Fibroblast of the aortic adventitia (primary cell): ENCODE measurements around the gene ATP7B. TPM values are rescaled to one million over a fixed set of nuclear protein-coding genes. Genes with fewer than 3 reads are reported as not detected.

ENCODE experiments used
- DNase-seq: peaks from one replicate; pipeline ENCODE4 v3.0.0-alpha.2; 2010; ENCODE audit warnings: low read depth
- H3K4me3 ChIP-seq: 2 replicates; pipeline ENCODE4 v1.5.1; 2011; ENCODE audit warnings: low read depth, mild to moderate bottlenecking, control low read depth, low read length, moderate library complexity
- total RNA-seq: library from RNA; depleted of rRNA; stranded (reverse); fragments of >200 nt; gene quantifications from 2 replicates; pipeline ENCODE4 v1.2.3, GENCODE V29; 2012; ENCODE audit warnings: low replicate concordance
- TF ChIP-seq, protein P1 (sequence below): IDR thresholded peaks from 2 replicates; pipeline ENCODE4 v1.5.1; 2011; ENCODE audit warnings: mild to moderate bottlenecking, low read length, control low read depth, inconsistent platforms; ENCODE audit not compliant: insufficient read depth

The ATP7B gene
- total RNA-seq, 1 donor = 1.5 TPM

- TF ChIP-seq, protein P1, sequence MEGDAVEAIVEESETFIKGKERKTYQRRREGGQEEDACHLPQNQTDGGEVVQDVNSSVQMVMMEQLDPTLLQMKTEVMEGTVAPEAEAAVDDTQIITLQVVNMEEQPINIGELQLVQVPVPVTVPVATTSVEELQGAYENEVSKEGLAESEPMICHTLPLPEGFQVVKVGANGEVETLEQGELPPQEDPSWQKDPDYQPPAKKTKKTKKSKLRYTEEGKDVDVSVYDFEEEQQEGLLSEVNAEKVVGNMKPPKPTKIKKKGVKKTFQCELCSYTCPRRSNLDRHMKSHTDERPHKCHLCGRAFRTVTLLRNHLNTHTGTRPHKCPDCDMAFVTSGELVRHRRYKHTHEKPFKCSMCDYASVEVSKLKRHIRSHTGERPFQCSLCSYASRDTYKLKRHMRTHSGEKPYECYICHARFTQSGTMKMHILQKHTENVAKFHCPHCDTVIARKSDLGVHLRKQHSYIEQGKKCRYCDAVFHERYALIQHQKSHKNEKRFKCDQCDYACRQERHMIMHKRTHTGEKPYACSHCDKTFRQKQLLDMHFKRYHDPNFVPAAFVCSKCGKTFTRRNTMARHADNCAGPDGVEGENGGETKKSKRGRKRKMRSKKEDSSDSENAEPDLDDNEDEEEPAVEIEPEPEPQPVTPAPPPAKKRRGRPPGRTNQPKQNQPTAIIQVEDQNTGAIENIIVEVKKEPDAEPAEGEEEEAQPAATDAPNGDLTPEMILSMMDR = no peak
- DNase-seq = no peak
- no peak overlapping the region for H3K4me3 ChIP-seq
These were observed 51.5 kb downstream of the ATP7B start for GRCh38 chr13:51959773-51960172.

DNA sequence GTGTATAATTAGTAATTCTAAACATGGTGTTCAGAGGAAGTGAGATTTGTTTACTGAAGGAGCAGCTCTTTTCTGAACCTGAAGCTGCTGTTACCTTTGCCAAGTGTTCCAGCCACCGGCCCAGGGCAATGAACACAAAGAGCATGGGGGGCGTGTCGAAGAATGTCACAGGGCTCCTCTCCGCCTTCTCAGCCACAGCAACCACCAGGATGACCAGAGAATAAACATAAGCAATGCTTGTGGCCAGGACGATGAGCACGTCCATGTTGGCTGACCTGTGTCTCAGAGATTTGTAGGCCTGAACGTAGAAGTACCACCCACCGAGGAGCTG lies 53.1 kb downstream of the ATP7B start:
- TF ChIP-seq, protein P1 = no peak
- no peak for DNase-seq
- no peak overlapping the region for H3K4me3 ChIP-seq

GRCh38 chr13:51957377-51958216 lies 53.7 kb downstream of the ATP7B start:
- DNase-seq = no peak
- H3K4me3 ChIP-seq = no peak overlapping the region

GRCh38 chr13:51956717-51957116 lies 54.5 kb downstream of the ATP7B start:
- TF ChIP-seq, protein P1 = no peak
- DNase-seq = no peak
- H3K4me3 ChIP-seq = no peak overlapping the region

More at GRCh38 chr13:51957377-51958216, 53.7 kb downstream of the ATP7B start:
- TF ChIP-seq, protein P1 = no peak

- DNase-seq = no peak
- TF ChIP-seq, protein P1 = no peak
- H3K4me3 ChIP-seq = no peak overlapping the region
These were observed 55.2 kb downstream of the ATP7B start for GRCh38 chr13:51955816-51956603.

DNA sequence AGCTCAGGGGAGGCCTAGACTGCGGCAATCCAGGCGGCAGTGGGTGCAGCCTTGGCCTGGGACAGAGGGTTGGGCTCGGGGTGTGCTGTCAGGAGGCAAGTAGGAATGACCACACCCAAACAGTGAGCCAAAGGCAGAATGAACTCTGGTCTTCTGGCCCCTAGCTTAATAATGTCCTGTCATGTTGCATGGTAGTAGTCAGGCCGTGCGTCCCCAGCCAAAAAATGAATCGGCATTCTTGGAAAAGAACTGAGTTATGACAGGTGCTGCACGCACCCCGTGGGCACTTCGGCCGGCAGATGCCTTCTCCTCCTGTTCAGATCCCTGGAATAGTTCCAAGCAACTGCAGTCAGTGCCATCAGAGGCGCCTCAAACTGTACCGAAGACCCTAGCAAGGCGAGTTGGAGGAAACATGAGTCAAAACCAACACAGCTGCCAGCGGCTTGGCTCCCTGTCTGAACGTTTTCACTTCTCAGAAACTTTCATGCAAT lies 55.9 kb downstream of the ATP7B start:
- H3K4me3 ChIP-seq = no peak overlapping the region
- no peak for DNase-seq
- TF ChIP-seq, protein P1 = no peak
